Mesendoderm (in vitro differentiated cells): ENCODE data around the gene CAPN11.

ENCODE experiments used
- DNase-seq: peaks from one replicate; pipeline ENCODE4 v3.0.0; 2013
- H2AK5ac ChIP-seq: 2 replicates; pipeline ENCODE4 v1.6.1; 2013; ENCODE audit warnings: low read length, inconsistent platforms
- H2BK120ac ChIP-seq: 2 replicates; pipeline ENCODE4 v1.6.1; 2013; ENCODE audit warnings: low read depth, mild to moderate bottlenecking, low read length, moderate library complexity, mixed read lengths
- H2BK15ac ChIP-seq: replicated peaks from 2 replicates; pipeline ENCODE4 v1.6.1; 2013; ENCODE audit warnings: low read depth, mild to moderate bottlenecking, moderate library complexity
- H2BK5ac ChIP-seq: 2 replicates; pipeline ENCODE4 v1.6.1; 2013; ENCODE audit warnings: low read length, inconsistent platforms
- H3K18ac ChIP-seq: 2 replicates; pipeline ENCODE4 v1.6.1; 2013; ENCODE audit warnings: mild to moderate bottlenecking, low read length, mixed read lengths
- H3K23ac ChIP-seq: one replicate; pipeline ENCODE4 v1.6.1; 2013; ENCODE audit warnings: low read length
- H3K27ac ChIP-seq: 2 replicates; pipeline ENCODE4 v1.5.1; 2013; ENCODE audit warnings: low read depth, mild to moderate bottlenecking, inconsistent platforms, low read length, moderate library complexity
- H3K27me3 ChIP-seq: 2 replicates; pipeline ENCODE4 v1.6.1; 2013; ENCODE audit warnings: low read length, control low read depth, mild to moderate bottlenecking, inconsistent platforms; ENCODE audit not compliant: insufficient read depth, poor library complexity
- H3K36me3 ChIP-seq: 2 replicates; pipeline ENCODE4 v1.6.1; 2013; ENCODE audit warnings: low read length, inconsistent platforms; ENCODE audit not compliant: control insufficient read depth, insufficient read depth
- H3K4ac ChIP-seq: one replicate; pipeline ENCODE4 v1.6.1; 2013; ENCODE audit warnings: low read depth, mild to moderate bottlenecking, low read length, moderate library complexity
- H3K4me1 ChIP-seq: 2 replicates; pipeline ENCODE4 v1.6.1; 2013; ENCODE audit warnings: low read depth, low read length, inconsistent platforms; ENCODE audit not compliant: control insufficient read depth
- H3K4me2 ChIP-seq: 2 replicates; pipeline ENCODE4 v1.6.1; 2013; ENCODE audit warnings: low read length
- H3K4me3 ChIP-seq: 2 replicates; pipeline ENCODE4 v1.5.1; 2013; ENCODE audit warnings: mild to moderate bottlenecking, low read length
- H3K56ac ChIP-seq: one replicate; pipeline ENCODE4 v1.6.1; 2013; ENCODE audit warnings: low read length
- H3K79me1 ChIP-seq: 2 replicates; pipeline ENCODE4 v1.6.1; 2013; ENCODE audit warnings: low read length, inconsistent platforms
- H3K79me2 ChIP-seq: 2 replicates; pipeline ENCODE4 v1.6.1; 2013; ENCODE audit warnings: mild to moderate bottlenecking, low read length; ENCODE audit not compliant: control insufficient read depth, insufficient read depth
- H3K9ac ChIP-seq: 2 replicates; pipeline ENCODE4 v1.6.1; 2013; ENCODE audit warnings: low read length, inconsistent platforms
- H4K5ac ChIP-seq: one replicate; pipeline ENCODE4 v1.6.1; 2013; ENCODE audit warnings: low read length
- H4K8ac ChIP-seq: one replicate; pipeline ENCODE4 v1.6.1; 2013; ENCODE audit warnings: low read depth, mild to moderate bottlenecking, control low read depth, low read length, moderate library complexity
- WGBS: extraction: QIAGEN DNeasy Blood & Tissue Kit; methylation state at CpG from one replicate; pipeline ENCODE4 v1.1.7; 2013; ENCODE audit warnings: low lambda C conversion rate, missing lambda C conversion rate; ENCODE audit not compliant: insufficient coverage; ENCODE audit errors: extremely low coverage; 5-methylcytosine and 5-hydroxymethylcytosine counted together

CAPN11 gene

DNA sequence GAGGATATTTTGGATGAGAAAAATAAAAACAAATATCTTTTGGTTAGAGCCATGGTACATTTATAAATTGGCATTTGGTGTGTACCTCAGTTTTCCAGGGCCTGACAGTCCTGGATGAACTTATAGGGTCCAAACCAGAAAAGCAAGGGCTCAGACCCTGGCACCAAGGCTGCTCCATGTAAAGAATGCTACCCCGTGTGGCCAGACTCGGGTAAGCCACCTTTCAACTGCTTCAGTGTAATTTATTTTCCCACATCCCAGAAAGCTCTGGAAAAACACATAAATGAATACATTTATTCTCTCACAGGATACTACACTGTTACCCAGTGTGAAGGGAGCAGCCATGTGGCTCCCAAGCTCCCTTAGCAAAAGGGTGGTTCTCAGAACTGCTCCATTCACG, 45.2 kb upstream of the CAPN11 start:
- no peak overlapping the region for H3K4ac ChIP-seq
- no peak overlapping the region for H2BK120ac ChIP-seq
- no peak overlapping the region for H4K5ac ChIP-seq
- no peak overlapping the region for H2BK5ac ChIP-seq
- H3K4me2 ChIP-seq = no peak overlapping the region
- no peak overlapping the region for H4K8ac ChIP-seq
- H2BK15ac ChIP-seq = no peak overlapping the region
- H3K4me1 ChIP-seq = no peaks in the 10 kb centered on the region
- DNase-seq = peak; percentile 28
- no peak overlapping the region for H2AK5ac ChIP-seq
- no peak overlapping the region for H3K4me3 ChIP-seq
- H3K27ac ChIP-seq = no peak overlapping the region
- H3K9ac ChIP-seq = no peak overlapping the region
- peaks cover 33% of the 10 kb centered on the region for H3K79me1 ChIP-seq
- peaks cover 33% of the 10 kb centered on the region for H3K36me3 ChIP-seq
- no peaks in the 10 kb centered on the region for H3K27me3 ChIP-seq
- WGBS = no CpG with 5 or more reads among the region's 3 CpGs
- no peak overlapping the region for H3K23ac ChIP-seq
- no peak overlapping the region for H3K18ac ChIP-seq
- no peak overlapping the region for H3K56ac ChIP-seq
- peaks cover 30% of the 10 kb centered on the region for H3K79me2 ChIP-seq

DNA sequence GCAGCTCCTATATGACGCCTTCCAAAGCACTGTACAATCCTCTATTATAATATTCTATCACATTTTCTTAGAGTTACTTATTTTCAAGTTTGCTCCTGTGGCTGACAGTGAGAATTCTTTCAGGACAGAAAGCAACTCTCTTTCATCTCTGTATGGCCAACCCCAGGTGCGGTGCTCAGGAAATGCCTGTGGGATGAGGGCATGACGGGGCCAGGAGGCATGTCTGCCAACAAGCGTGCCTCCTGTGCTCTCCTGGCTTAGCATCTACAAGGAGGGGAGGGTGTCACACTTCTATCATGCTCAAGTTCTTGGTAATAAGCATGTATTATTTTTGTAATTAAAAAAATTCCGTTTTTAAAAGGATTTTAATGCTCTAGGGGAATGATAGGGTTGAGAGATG, 42.8 kb upstream of the CAPN11 start:
- Histone ChIP-seq H3K4me3 (no peak overlapping the region), H3K27ac (no peak overlapping the region), H3K79me2 (peaks cover 53% of the 10 kb centered on the region)

DNA sequence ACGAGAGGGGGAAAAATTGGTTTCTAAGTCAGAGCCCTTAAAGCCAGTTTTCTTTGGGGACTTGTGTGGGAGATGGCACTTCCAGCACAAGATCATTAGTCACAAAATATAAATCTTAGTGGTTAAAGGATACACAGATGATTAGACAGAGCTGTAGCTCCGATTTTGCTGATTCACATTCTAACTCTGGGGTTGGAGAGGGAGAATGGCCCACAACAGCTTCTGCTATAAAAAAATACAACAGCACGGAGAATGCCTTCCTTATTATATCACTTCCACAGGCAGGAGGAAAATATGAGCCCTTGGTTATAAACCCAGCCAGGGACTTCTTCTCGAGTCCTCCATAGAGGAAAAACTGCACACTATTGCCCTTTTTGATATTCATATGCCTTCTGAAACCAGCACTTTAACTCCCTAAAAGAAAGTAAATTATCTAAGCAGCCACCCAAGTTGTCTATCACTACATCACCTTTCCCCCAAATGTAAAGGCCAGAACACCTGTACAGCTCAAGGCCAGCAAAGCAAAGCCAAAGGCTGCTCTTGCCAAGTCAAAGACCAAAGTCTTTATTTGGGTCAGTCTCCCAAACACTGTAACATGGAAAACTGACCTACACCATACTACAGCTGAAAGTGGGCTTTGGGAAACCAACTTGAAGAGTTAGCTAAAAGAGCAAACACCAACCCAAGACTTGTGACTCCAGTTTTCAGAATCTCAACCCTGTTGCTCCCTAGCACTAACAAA, 41.8 kb upstream of the CAPN11 start:
- Histone ChIP-seq H2BK120ac (no peak overlapping the region), H3K18ac (no peak overlapping the region), H4K5ac (no peak overlapping the region), H3K27me3 (no peaks in the 10 kb centered on the region), H3K56ac (no peak overlapping the region), H3K4me1 (peaks cover 5% of the 10 kb centered on the region), H3K79me2 (peaks cover 61% of the 10 kb centered on the region), H3K27ac (no peak overlapping the region), H2BK5ac (no peak overlapping the region), H3K9ac (no peak overlapping the region), H3K79me1 (peaks cover 29% of the 10 kb centered on the region), H2AK5ac (no peak overlapping the region), H3K23ac (no peak overlapping the region), H3K4ac (no peak overlapping the region), H3K4me3 (no peak overlapping the region), H4K8ac (no peak overlapping the region), H3K36me3 (peaks cover 16% of the 10 kb centered on the region), H3K4me2 (no peak overlapping the region), H2BK15ac (no peak overlapping the region)
- DNase-seq = no peak
- no CpG with 5 or more reads among the region's 4 CpGs for WGBS

More for the DNA sequence above, 42.8 kb upstream of the CAPN11 start:
- DNase-seq = peak; percentile 57
- Histone ChIP-seq H3K27me3 (no peaks in the 10 kb centered on the region), H3K18ac (no peak overlapping the region), H3K4me1 (peaks cover under 1% of the 10 kb centered on the region), H3K9ac (no peak overlapping the region), H3K36me3 (peaks cover 25% of the 10 kb centered on the region), H2BK120ac (no peak overlapping the region), H3K23ac (no peak overlapping the region), H3K56ac (no peak overlapping the region), H4K5ac (no peak overlapping the region), H2AK5ac (no peak overlapping the region), H3K79me1 (peaks cover 33% of the 10 kb centered on the region), H2BK5ac (no peak overlapping the region), H3K4ac (no peak overlapping the region), H4K8ac (no peak overlapping the region), H3K4me2 (no peak overlapping the region), H2BK15ac (no peak overlapping the region)
- no CpG with 5 or more reads among the region's 5 CpGs for whole genome bisulfite sequencing

- Histone ChIP-seq H3K27ac (no peak overlapping the region), H2AK5ac (no peak overlapping the region), H3K56ac (no peak overlapping the region), H3K79me1 (peaks cover 30% of the 10 kb centered on the region), H3K4me1 (peaks cover 5% of the 10 kb centered on the region), H4K8ac (no peak overlapping the region), H3K18ac (no peak overlapping the region), H3K36me3 (peaks cover 12% of the 10 kb centered on the region), H3K27me3 (no peaks in the 10 kb centered on the region), H3K9ac (no peak overlapping the region), H3K4ac (no peak overlapping the region), H2BK15ac (no peak overlapping the region), H3K4me3 (no peak overlapping the region), H3K23ac (no peak overlapping the region), H3K79me2 (peaks cover 67% of the 10 kb centered on the region), H2BK120ac (no peak overlapping the region), H4K5ac (no peak overlapping the region), H3K4me2 (no peak overlapping the region), H2BK5ac (no peak overlapping the region)
- WGBS = no CpG with 5 or more reads among the region's 6 CpGs
- DNase-seq = no peak
Measured at GRCh38 chr6:44117397-44118128, 41.1 kb upstream of the CAPN11 start.

DNA sequence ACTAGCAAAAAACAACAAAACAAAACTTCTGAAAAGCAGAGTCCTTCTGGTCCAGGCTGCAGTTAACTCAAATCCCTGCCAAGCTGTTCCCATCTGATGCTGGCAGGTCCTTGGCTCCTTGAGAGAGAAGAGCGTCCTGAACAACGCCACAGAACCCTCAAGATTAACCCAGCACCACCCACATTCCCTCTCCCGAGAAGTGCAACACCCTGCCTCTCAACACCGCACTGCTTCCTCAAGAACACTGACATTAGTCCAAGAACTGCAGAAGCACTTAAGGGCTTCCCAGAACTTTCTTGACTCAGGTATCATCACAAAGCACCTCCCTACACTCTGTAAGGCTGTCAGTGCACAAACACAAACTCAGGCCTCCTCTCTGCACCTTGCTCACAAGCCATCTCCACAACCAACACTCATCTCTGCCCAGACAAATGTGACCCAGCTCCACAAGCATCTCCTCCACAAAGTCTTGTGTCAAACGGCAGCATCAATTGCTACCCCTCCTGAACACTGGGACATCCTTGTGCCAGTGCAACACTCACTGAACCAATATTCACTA, 38.8 kb upstream of the CAPN11 start:
- Histone ChIP-seq H3K27ac (no peak overlapping the region), H3K27me3 (no peaks in the 10 kb centered on the region), H4K5ac (no peak overlapping the region), H3K4me2 (no peak overlapping the region), H3K23ac (peak overlapping the region; percentile 72), H3K9ac (no peak overlapping the region), H2AK5ac (no peak overlapping the region), H3K4me3 (no peak overlapping the region), H4K8ac (no peak overlapping the region), H3K36me3 (peaks cover 2% of the 10 kb centered on the region), H3K18ac (no peak overlapping the region), H3K56ac (peak overlapping the region; percentile 9), H2BK15ac (no peak overlapping the region), H2BK5ac (no peak overlapping the region), H3K79me2 (peaks cover 90% of the 10 kb centered on the region), H3K79me1 (peaks cover 33% of the 10 kb centered on the region), H2BK120ac (no peak overlapping the region), H3K4me1 (peaks cover 8% of the 10 kb centered on the region), H3K4ac (no peak overlapping the region)
- DNase-seq = no peak
- no CpG with 5 or more reads among the region's 5 CpGs for WGBS
